Measurements from ENCODE around the gene SDSL.

GRCh38 chr12:113465808-113466453 lies 43.8 kb downstream of the SDSL start:
- TF ChIP-seq CTCF (IDR thresholded peaks at IDR 0.05; ENCODE audit: low read depth, low read length, poor library complexity, severe bottlenecking): no peak
- no peak for TF ChIP-seq EZH2phosphoT487 (IDR thresholded peaks at IDR 0.05; ENCODE audit: borderline replicate concordance, low read length)
